ENCODE results near the gene MARK1. TPM values are rescaled to one million over a fixed set of nuclear protein-coding genes. Genes with fewer than 3 reads are reported as not detected.

MARK1 gene
- total and polyA plus RNA-seq, 11 donors: 4.0 to 25.1 (median 16.3) TPM

GRCh38 chr1:220575718-220576497, 48.0 kb downstream of the MARK1 start:
- Histone ChIP-seq H3K9me3 (peaks cover 0 to 31% (median 13%) of the 10 kb centered on the region in 12 donors), H3K4me3 (no peak overlapping the region), H3K27me3 (no peaks in the 10 kb centered on the region), H3K4me1 (no peaks in the 10 kb centered on the region), H3K36me3 (peaks cover 0 to 11% (median 0%) of the 10 kb centered on the region in 9 donors), H3K27ac (no peak overlapping the region)
- DNase-seq: no peak
- no peak for ATAC-seq
- WGBS, 4 donors: 93 to 97% (median 95%) methylated on average over 6 of the region's 6 CpGs
- TF ChIP-seq CTCF (IDR thresholded peaks at IDR 0.05): no peak
- intact Hi-C loops (cut with DNase I): loop anchor here in 1 of 10 donors (2.0 kb wide), 1 partner anchor 15 kb away; no protein-coding TSS in a partner anchor

DNA sequence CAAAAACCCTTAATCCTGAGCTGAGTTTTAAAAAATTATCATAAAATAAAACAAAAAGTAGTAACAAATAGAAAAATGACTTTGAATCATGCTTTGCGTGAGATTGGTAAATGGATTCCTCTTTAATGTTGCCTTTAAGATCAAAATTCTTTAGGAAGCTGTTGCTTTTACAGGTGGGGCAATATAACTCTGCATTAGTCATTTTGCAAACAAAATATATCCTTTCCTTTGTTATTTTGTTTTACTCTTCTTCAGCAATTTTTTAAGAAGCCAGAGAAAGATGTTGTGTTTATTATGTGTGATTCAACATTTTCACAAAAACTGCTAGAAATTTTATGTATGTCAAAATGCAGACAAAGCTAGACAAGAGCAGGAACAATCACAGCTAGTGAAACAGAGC, 50.0 kb downstream of the MARK1 start:
- ATAC-seq: no peak
- no peak for DNase-seq
- 54 to 100% (median 98%) methylated on average over 1 of the region's 1 CpG for WGBS, 4 donors
- Histone ChIP-seq H3K27me3 (no peaks in the 10 kb centered on the region), H3K9me3 (peaks cover 0 to 26% (median 13%) of the 10 kb centered on the region in 12 donors), H3K4me1 (no peaks in the 10 kb centered on the region), H3K27ac (no peak overlapping the region), H3K4me3 (no peak overlapping the region), H3K36me3 (peaks cover 0 to 15% (median 0%) of the 10 kb centered on the region in 9 donors)
- TF ChIP-seq CTCF (IDR thresholded peaks at IDR 0.05) (no peak), POLR2A (IDR thresholded peaks at IDR 0.05) (no peak)
- intact Hi-C loops (cut with DNase I): no loop called here

- DNase-seq (no peak), ATAC-seq (no peak)
- TF ChIP-seq POLR2A (IDR thresholded peaks at IDR 0.05) (no peak), CTCF (IDR thresholded peaks at IDR 0.05) (no peak)
- no peaks in the 10 kb centered on the region for H3K27me3 ChIP-seq
- H3K27ac ChIP-seq: no peak overlapping the region
- H3K9me3 ChIP-seq: peaks cover 0 to 12% (median 4%) of the 10 kb centered on the region in 12 donors
- no peak overlapping the region for H3K4me3 ChIP-seq
- no peaks in the 10 kb centered on the region for H3K4me1 ChIP-seq
- intact Hi-C loops (cut with DNase I): no loop called here
- 71 to 84% (median 81%) methylated on average over 6 of the region's 6 CpGs for WGBS, 4 donors
- peaks cover 0 to 15% (median 0%) of the 10 kb centered on the region in 9 donors for H3K36me3 ChIP-seq
These were observed 51.4 kb downstream of the MARK1 start for GRCh38 chr1:220579317-220579716.

DNA sequence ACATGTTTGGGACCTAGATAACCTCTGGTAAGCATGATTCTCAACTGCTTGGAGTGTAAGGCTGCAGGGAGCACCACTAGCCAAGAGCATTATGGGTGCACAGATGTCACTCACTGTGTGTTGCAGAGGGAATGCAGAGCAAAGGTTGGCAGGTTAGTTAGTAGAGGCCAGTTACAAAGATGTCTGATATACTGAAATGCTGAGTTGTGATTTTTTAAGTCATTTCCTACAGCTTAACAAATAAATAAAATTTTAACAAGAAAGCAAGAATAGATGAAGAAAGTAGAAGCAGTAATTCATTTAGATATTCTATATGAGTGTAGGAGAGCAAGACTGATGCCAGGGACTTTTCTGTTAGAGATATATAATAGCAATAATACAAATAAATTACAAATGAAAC, 64.8 kb downstream of the MARK1 start:
- intact Hi-C loops (cut with DNase I): no loop called here
- Histone ChIP-seq H3K27me3 (no peaks in the 10 kb centered on the region), H3K4me1 (no peaks in the 10 kb centered on the region), H3K27ac (no peak overlapping the region), H3K9me3 (no peaks in the 10 kb centered on the region), H3K4me3 (no peak overlapping the region), H3K36me3 (peaks cover 0 to 7% (median 0%) of the 10 kb centered on the region in 9 donors)
- DNase-seq: no peak
- no peak for ATAC-seq
- TF ChIP-seq POLR2A (IDR thresholded peaks at IDR 0.05) (no peak), CTCF (IDR thresholded peaks at IDR 0.05) (no peak)

Measured in heart left ventricle (tissue), 16 donors.